ENCODE results near the gene DARS1.

DNA sequence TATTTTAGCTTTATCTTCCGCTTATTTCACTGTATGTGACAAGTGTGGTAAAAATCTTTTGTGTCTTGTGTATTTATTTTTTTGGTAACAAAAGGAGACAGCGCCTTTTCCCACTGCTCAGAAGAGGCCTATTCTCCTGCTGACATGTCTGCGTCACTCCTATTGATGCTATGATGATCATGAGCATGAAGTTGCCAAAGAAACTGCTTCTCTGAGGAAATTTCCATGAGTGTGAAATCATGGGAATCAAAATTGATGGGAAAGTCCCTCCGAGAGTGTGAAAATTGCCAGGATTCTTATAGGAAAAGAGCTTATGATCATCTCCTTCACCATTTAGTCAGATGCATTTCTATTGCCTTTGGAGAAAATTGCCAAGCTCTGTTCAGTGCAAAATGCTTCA, 36.5 kb upstream of the DARS1 start:
- TF ChIP-seq, protein P1, sequence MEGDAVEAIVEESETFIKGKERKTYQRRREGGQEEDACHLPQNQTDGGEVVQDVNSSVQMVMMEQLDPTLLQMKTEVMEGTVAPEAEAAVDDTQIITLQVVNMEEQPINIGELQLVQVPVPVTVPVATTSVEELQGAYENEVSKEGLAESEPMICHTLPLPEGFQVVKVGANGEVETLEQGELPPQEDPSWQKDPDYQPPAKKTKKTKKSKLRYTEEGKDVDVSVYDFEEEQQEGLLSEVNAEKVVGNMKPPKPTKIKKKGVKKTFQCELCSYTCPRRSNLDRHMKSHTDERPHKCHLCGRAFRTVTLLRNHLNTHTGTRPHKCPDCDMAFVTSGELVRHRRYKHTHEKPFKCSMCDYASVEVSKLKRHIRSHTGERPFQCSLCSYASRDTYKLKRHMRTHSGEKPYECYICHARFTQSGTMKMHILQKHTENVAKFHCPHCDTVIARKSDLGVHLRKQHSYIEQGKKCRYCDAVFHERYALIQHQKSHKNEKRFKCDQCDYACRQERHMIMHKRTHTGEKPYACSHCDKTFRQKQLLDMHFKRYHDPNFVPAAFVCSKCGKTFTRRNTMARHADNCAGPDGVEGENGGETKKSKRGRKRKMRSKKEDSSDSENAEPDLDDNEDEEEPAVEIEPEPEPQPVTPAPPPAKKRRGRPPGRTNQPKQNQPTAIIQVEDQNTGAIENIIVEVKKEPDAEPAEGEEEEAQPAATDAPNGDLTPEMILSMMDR (IDR thresholded peaks at IDR 0.05; ENCODE audit: borderline replicate concordance, extremely low read depth, low read length, poor library complexity, severe bottlenecking): no peak
- no peak for TF ChIP-seq EZH2 (IDR thresholded peaks at IDR 0.05; ENCODE audit: borderline replicate concordance, low read depth, low read length, severe bottlenecking)

All from DND-41 (cell line).